Gastrocnemius medialis (tissue), 4 donors: Measurements from ENCODE around the gene DDX27.
"Not testable (repeated sequence)": the region's sequence is repeated elsewhere in the genome, so short reads cannot be mapped to it uniquely, and the experiment has no call there.

Experiments used
- CTCF ChIP-seq, 5 experiments: fragments of 450-650 bp in 3 of 5; fragments of 200-600 bp in 2 of 5; sonication (generic) in 2 of 5; IDR thresholded peaks in 4 of 5; conservative IDR thresholded peaks in 1 of 5; 1 replicate in 4 of 5; 2 replicates in 1 of 5; pipeline ENCODE4 v1.5.1; 2016 to 2019; ENCODE audit warnings: antibody characterized with exemption in 5 of 5, mild to moderate bottlenecking in 3 of 5, moderate library complexity in 3 of 5
- POLR2A ChIP-seq, 2 donors: fragments of 450-650 bp; IDR thresholded peaks; one replicate each; pipeline ENCODE4 v1.6.1; 2017; ENCODE audit warnings: antibody characterized with exemption in 2 of 2, mild to moderate bottlenecking in 2 of 2, moderate library complexity in 2 of 2

- TF ChIP-seq POLR2A (IDR thresholded peaks at IDR 0.05); CTCF (IDR thresholded peaks at IDR 0.05 in 4 of 5, conservative IDR thresholded peaks at IDR 0.05 in 1 of 5): not testable (repeated sequence)
Observed at GRCh38 chr20:49192944-49193518, 26.2 kb upstream of the DDX27 start.
